ENCODE results near the gene TMTC4. TPM values are rescaled to one million over a fixed set of nuclear protein-coding genes. Genes with fewer than 3 reads are reported as not detected.
A peak's percentile ranks its signal among the peaks of the same experiment; 100 is the strongest.

TMTC4 gene
- total and polyA plus RNA-seq, 10 of the 15 experiments (the other 5 are each of a cell fraction or from before 2014, with no cell fraction given): 3.3 to 24.6 (median 14.5) TPM

DNA sequence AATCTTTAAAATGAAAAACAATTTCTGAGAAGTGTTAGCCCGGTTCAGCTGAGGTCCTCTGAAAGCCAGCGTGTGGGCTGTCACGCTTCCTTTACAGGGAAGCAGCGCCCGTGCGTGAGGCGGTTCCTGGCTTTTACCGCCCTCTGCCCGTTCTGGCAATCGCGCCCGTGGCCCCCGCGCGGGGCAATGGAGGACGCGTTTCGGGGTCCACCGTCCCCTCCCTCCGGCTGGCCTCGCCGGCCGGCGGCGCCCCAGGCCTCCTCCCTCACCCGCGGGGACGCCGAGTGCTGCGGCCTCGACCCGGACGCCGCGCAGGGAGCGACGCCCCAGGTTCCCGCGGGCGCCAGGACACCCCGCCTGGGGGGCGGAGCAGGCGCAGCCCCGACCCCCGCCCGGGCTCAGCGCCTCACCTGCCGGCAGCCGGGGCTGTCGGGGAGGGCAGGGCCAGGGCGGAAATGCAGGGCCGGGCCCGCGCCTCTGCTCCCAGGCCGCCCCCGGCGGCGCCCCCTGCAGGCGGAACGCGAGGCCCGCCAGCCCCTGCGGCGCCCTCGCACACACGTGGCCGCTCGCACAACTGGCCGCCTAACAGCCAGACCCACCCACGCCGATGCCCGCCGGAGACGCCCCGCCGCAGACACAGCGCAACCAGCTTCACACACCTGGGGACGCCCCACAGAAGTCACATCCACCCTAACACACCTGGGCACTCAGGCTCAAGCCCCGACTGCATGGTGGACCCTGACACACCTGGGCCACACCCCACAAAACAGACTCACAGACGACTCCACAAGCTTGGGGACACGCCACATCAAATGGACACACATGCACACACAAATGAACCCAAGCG is 86.0 kb downstream of the TMTC4 start, which contains the start of gene GGACT (continued):
- TF ChIP-seq, protein P1, sequence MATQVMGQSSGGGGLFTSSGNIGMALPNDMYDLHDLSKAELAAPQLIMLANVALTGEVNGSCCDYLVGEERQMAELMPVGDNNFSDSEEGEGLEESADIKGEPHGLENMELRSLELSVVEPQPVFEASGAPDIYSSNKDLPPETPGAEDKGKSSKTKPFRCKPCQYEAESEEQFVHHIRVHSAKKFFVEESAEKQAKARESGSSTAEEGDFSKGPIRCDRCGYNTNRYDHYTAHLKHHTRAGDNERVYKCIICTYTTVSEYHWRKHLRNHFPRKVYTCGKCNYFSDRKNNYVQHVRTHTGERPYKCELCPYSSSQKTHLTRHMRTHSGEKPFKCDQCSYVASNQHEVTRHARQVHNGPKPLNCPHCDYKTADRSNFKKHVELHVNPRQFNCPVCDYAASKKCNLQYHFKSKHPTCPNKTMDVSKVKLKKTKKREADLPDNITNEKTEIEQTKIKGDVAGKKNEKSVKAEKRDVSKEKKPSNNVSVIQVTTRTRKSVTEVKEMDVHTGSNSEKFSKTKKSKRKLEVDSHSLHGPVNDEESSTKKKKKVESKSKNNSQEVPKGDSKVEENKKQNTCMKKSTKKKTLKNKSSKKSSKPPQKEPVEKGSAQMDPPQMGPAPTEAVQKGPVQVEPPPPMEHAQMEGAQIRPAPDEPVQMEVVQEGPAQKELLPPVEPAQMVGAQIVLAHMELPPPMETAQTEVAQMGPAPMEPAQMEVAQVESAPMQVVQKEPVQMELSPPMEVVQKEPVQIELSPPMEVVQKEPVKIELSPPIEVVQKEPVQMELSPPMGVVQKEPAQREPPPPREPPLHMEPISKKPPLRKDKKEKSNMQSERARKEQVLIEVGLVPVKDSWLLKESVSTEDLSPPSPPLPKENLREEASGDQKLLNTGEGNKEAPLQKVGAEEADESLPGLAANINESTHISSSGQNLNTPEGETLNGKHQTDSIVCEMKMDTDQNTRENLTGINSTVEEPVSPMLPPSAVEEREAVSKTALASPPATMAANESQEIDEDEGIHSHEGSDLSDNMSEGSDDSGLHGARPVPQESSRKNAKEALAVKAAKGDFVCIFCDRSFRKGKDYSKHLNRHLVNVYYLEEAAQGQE (IDR thresholded peaks at IDR 0.05; ENCODE audit: low read depth, low read length): no peak
- TF ChIP-seq CHD2 (IDR thresholded peaks at IDR 0.05; ENCODE audit: borderline replicate concordance, low read depth, low read length): no peak
- 0 out of 2 replicates have a peak, but pooled peaks have one; percentile 33 for TF ChIP-seq ZNF24 (IDR thresholded peaks at IDR 0.05)
- TF ChIP-seq RB1 (IDR thresholded peaks at IDR 0.05; ENCODE audit: borderline replicate concordance): peak; percentile 64; the same call in 1 of the 2 replicates
- TF ChIP-seq CBX5 (IDR thresholded peaks at IDR 0.05; ENCODE audit: low read depth): peak; percentile 72
- TF ChIP-seq RUNX3 (IDR thresholded peaks at IDR 0.05; ENCODE audit: low read length): 0 out of 2 replicates have a peak, but pooled peaks have one; percentile 3
- no peak for TF ChIP-seq GABPA (IDR thresholded peaks at IDR 0.05; ENCODE audit: low read depth)
- TF ChIP-seq DPF2 (IDR thresholded peaks at IDR 0.05): peak; percentile 74; the same call in 1 of the 2 replicates
- TF ChIP-seq STAT1 (conservative IDR thresholded peaks at IDR 0.05): no peak
- TF ChIP-seq ZSCAN29 (IDR thresholded peaks at IDR 0.05): no peak
- TF ChIP-seq POLR2AphosphoS5 (IDR thresholded peaks at IDR 0.05; ENCODE audit: low read length): no peak; the same call in 1 of the 2 replicates
- TF ChIP-seq, protein P2, sequence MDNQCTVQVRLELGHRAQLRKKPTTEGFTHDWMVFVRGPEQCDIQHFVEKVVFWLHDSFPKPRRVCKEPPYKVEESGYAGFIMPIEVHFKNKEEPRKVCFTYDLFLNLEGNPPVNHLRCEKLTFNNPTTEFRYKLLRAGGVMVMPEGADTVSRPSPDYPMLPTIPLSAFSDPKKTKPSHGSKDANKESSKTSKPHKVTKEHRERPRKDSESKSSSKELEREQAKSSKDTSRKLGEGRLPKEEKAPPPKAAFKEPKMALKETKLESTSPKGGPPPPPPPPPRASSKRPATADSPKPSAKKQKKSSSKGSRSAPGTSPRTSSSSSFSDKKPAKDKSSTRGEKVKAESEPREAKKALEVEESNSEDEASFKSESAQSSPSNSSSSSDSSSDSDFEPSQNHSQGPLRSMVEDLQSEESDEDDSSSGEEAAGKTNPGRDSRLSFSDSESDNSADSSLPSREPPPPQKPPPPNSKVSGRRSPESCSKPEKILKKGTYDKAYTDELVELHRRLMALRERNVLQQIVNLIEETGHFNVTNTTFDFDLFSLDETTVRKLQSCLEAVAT (IDR thresholded peaks at IDR 0.05): 0 out of 2 replicates have a peak, but pooled peaks have one; percentile 44
- TF ChIP-seq, protein P3, sequence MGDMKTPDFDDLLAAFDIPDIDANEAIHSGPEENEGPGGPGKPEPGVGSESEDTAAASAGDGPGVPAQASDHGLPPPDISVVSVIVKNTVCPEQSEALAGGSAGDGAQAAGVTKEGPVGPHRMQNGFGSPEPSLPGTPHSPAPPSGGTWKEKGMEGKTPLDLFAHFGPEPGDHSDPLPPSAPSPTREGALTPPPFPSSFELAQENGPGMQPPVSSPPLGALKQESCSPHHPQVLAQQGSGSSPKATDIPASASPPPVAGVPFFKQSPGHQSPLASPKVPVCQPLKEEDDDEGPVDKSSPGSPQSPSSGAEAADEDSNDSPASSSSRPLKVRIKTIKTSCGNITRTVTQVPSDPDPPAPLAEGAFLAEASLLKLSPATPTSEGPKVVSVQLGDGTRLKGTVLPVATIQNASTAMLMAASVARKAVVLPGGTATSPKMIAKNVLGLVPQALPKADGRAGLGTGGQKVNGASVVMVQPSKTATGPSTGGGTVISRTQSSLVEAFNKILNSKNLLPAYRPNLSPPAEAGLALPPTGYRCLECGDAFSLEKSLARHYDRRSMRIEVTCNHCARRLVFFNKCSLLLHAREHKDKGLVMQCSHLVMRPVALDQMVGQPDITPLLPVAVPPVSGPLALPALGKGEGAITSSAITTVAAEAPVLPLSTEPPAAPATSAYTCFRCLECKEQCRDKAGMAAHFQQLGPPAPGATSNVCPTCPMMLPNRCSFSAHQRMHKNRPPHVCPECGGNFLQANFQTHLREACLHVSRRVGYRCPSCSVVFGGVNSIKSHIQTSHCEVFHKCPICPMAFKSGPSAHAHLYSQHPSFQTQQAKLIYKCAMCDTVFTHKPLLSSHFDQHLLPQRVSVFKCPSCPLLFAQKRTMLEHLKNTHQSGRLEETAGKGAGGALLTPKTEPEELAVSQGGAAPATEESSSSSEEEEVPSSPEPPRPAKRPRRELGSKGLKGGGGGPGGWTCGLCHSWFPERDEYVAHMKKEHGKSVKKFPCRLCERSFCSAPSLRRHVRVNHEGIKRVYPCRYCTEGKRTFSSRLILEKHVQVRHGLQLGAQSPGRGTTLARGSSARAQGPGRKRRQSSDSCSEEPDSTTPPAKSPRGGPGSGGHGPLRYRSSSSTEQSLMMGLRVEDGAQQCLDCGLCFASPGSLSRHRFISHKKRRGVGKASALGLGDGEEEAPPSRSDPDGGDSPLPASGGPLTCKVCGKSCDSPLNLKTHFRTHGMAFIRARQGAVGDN (IDR thresholded peaks at IDR 0.05): peak; percentile 91
- peak; percentile 52 to 83; a peak in 2 of 4 replicates for TF ChIP-seq BHLHE40 (IDR thresholded peaks at IDR 0.05; ENCODE audit: borderline replicate concordance in 1 of 2, low read depth in 2 of 2, low read length in 1 of 2)
- TF ChIP-seq IKZF1 (conservative IDR thresholded peaks at IDR 0.05): peak; percentile 80
- no peak for TF ChIP-seq ZNF622 (IDR thresholded peaks at IDR 0.05)
- peak; percentile 90 for TF ChIP-seq GATAD2B (conservative IDR thresholded peaks at IDR 0.05; ENCODE audit: low read depth)
- TF ChIP-seq YY1 (IDR thresholded peaks at IDR 0.05; ENCODE audit: low read depth, low read length): peak; percentile 73
- TF ChIP-seq TBL1XR1 (IDR thresholded peaks at IDR 0.05; ENCODE audit: low read depth, low read length): no peak
- TF ChIP-seq, protein P4, sequence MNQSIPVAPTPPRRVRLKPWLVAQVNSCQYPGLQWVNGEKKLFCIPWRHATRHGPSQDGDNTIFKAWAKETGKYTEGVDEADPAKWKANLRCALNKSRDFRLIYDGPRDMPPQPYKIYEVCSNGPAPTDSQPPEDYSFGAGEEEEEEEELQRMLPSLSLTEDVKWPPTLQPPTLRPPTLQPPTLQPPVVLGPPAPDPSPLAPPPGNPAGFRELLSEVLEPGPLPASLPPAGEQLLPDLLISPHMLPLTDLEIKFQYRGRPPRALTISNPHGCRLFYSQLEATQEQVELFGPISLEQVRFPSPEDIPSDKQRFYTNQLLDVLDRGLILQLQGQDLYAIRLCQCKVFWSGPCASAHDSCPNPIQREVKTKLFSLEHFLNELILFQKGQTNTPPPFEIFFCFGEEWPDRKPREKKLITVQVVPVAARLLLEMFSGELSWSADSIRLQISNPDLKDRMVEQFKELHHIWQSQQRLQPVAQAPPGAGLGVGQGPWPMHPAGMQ (IDR thresholded peaks at IDR 0.05; ENCODE audit: borderline replicate concordance): no peak
